LNCaP clone FGC (cell line): ENCODE data around the gene ARHGAP5.

Experiments used
- DNase-seq: peaks from one replicate; pipeline ENCODE4 v3.0.0-alpha.2; 2011; ENCODE audit warnings: low read depth
- H3K4me3 ChIP-seq: 2 replicates; pipeline ENCODE4 v1.5.1; 2011; ENCODE audit warnings: mild to moderate bottlenecking, low read depth, low read length, control low read depth
- TF ChIP-seq, protein P1 (sequence below): IDR thresholded peaks from 2 replicates; pipeline ENCODE4 v1.5.1; 2012; ENCODE audit warnings: mild to moderate bottlenecking; ENCODE audit not compliant: control insufficient read depth, insufficient read depth; ENCODE audit errors: extremely low read depth

The ARHGAP5 gene

DNA sequence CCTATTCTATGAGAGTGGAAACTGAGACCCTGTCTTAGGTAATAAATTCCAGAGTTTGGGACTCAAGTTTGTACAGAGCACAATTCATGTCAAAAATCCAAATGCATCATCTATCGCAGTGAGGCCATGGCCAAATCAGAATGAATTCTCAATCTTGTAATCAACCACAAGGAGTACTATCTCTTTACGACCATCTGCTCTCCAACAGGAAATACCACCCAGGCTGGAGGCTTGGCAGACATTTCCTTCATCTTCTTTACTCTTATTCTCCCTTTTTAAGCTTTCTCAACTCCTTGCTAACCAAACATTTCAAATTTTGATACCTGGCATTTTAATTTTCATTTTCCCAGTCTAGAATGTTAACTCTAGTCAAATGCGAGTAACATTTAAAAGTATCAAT lies 92.1 kb downstream of the ARHGAP5 start:
- DNase-seq, result no peak
- no peak overlapping the region for H3K4me3 ChIP-seq
- TF ChIP-seq, protein P1, sequence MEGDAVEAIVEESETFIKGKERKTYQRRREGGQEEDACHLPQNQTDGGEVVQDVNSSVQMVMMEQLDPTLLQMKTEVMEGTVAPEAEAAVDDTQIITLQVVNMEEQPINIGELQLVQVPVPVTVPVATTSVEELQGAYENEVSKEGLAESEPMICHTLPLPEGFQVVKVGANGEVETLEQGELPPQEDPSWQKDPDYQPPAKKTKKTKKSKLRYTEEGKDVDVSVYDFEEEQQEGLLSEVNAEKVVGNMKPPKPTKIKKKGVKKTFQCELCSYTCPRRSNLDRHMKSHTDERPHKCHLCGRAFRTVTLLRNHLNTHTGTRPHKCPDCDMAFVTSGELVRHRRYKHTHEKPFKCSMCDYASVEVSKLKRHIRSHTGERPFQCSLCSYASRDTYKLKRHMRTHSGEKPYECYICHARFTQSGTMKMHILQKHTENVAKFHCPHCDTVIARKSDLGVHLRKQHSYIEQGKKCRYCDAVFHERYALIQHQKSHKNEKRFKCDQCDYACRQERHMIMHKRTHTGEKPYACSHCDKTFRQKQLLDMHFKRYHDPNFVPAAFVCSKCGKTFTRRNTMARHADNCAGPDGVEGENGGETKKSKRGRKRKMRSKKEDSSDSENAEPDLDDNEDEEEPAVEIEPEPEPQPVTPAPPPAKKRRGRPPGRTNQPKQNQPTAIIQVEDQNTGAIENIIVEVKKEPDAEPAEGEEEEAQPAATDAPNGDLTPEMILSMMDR, result no peak

DNA sequence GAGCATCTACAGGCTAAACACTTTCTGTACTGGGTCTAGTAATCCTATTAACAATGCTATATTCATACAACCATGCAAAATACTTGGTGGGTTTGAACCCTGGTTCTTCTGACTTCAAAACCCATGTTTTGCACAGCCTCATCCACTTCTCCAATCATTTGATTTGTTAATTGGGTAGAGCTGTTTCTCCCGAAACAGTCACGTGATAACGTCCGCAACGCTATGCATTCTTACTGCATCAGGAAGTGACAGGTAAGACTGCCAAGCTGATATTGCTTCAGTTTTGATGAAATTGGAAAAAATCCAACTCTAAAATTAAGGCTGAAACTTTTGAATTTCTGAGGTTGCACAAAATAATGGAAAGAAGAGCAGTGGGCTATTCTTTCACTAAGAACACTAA lies 94.4 kb downstream of the ARHGAP5 start:
- H3K4me3 ChIP-seq, result no peak overlapping the region
- TF ChIP-seq, protein P1, result no peak
- no peak for DNase-seq

DNA sequence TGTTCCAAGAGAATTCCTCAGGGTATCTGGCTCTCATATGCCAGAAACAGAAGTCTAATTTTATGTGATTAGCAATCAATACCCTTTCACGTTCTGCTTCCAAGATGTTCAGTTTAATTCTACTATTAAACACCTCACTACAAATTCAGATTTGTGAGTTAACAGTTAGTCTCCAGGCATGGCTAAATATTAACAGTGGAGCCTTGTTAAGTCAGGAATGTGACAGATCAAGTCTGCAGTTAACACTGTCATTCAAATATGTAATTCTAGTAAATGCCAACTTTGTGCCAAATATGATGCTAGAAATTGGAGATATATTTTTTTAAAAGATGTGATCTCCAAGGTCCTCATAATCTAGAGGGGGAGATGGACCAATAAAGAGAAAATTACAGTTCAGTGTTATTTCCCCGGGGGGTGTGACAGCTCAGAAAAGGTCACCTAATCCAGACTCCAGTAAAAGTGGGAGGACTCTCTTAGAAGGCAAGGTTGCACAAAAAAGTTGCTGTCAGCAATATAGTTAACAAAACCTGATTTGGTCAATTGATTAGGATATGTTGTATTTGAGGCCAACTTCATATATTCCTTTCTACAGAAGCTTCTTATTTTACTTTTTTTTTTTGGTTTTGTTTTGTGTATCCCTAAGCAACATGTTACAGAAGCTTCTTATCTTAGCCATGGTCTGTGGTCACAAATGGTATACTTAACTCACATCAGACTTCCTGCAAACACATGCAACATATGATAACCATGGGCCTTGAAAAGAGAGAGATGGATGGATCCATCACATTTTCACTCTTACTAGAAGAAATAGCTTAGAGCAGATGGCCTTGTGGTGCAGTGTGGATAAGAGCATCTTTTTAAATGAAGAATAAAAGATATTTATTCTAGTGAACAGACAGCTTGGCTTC lies 106.3 kb downstream of the ARHGAP5 start:
- TF ChIP-seq, protein P1, result no peak

DNA sequence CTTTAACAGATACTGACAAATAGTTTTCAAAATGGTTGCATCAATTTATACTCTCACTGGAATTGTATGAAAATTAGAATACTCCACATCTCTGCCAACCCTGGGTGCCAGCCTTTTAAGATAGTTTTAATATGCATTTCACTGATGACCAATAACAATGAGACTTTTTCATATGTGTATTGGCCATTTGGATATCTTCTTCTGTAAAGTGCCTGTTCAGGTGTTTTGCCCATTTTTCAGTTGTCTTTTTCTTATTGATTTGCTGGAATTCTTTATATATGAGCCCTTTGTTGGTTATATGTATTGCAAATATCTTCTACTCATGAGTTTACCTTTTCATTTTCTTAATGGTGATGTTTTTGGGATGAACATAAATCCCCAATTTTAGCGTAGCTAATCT lies 108.0 kb downstream of the ARHGAP5 start:
- DNase-seq, result no peak
- H3K4me3 ChIP-seq, result no peak overlapping the region
- TF ChIP-seq, protein P1, result no peak

More for the DNA sequence above, 106.3 kb downstream of the ARHGAP5 start:
- no peak for DNase-seq
- no peak overlapping the region for H3K4me3 ChIP-seq

DNA sequence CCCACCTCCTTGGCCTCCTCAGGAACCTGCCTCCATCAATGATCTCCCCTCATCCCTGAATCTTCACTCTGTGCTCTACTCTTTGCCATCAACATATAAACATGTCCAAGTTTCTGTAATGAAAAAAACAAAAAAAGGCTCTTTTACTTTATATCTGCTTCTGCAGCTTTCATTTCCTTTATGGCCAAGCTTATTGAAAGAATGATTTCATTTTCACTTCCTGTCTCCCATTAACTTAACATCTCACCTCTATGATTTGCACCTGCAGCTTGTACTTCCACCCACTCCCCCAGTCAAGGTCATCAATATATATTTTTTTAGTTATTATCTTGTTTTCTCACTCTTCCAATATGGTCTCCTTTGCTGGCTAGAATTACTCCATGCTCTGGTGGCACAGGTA lies 109.1 kb downstream of the ARHGAP5 start:
- no peak overlapping the region for H3K4me3 ChIP-seq
- TF ChIP-seq, protein P1, result no peak
- DNase-seq, result no peak

DNA sequence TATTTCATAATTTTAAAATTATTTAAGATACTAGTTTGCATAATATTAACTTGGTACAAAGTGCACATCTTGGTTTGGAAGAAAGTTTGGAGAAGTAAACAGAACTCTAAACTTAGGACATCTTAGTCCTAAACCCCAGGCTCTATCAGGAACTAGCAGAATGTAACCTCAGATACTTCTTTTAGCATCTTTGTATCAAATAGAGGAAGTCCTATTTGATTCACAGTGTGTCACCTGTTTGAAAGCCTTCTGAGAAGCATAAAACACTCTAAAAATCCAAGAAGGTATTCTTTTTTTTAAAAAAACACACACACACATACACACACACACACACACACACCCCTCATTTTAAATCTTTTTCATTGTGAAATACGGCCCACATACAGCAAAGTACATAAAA lies 112.7 kb downstream of the ARHGAP5 start:
- TF ChIP-seq, protein P1, result no peak
- H3K4me3 ChIP-seq, result no peak overlapping the region
- DNase-seq, result no peak
